Effector memory CD4-positive, alpha-beta T cell (primary cell): ENCODE data around the gene IQSEC3.

Experiments
- DNase-seq, 3 donors: peaks; one replicate each; pipeline ENCODE4 v3.0.0-alpha.2; 2020
- H3K27ac ChIP-seq: 2 replicates; pipeline ENCODE4 v1.7.0; 2013; ENCODE audit warnings: mild to moderate bottlenecking, low read length, moderate library complexity; ENCODE audit not compliant: insufficient read depth, poor library complexity, severe bottlenecking
- H3K27me3 ChIP-seq: replicated peaks from 2 replicates; pipeline ENCODE4 v1.7.0; 2013; ENCODE audit warnings: mild to moderate bottlenecking, low read length; ENCODE audit not compliant: insufficient read depth, control insufficient read depth, poor library complexity, severe bottlenecking
- H3K36me3 ChIP-seq: 2 replicates; pipeline ENCODE4 v1.7.0; 2013; ENCODE audit warnings: mild to moderate bottlenecking, low read length, moderate library complexity; ENCODE audit not compliant: control insufficient read depth, insufficient read depth
- H3K4me1 ChIP-seq: 2 replicates; pipeline ENCODE4 v1.7.0; 2013; ENCODE audit warnings: low read length, mild to moderate bottlenecking; ENCODE audit not compliant: control insufficient read depth, insufficient read depth, poor library complexity, severe bottlenecking
- H3K4me3 ChIP-seq: 2 replicates; pipeline ENCODE4 v1.7.0; 2013; ENCODE audit warnings: low read length, low read depth, mild to moderate bottlenecking; ENCODE audit not compliant: insufficient read depth, poor library complexity, severe bottlenecking
- H3K9me3 ChIP-seq: 2 replicates; pipeline ENCODE4 v1.7.0; 2013; ENCODE audit warnings: mild to moderate bottlenecking, low read length, moderate library complexity; ENCODE audit not compliant: control insufficient read depth

IQSEC3 gene

DNA sequence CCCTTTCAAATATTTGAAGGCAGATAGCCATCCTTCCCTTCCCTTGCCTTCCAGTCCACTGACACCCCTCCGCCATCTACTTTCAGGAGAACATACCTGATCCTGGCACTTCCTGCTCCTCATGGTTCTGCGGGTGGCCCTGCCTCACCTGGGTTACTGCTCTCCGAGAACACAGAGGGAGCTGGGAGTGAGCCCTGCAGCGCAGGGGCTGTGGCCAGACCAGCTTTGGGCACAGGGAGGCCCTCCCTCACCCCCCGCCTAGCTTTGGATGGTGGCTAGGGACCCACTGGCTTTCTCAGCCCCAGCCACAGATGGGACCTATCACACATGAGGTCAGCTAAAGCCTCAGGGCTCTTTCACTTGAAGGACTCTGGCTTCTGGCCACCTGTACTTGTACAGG is 12.4 kb downstream of the IQSEC3 start:
- DNase-seq = no peak
- H3K4me1 ChIP-seq = no peaks in the 10 kb centered on the region
- no peaks in the 10 kb centered on the region for H3K36me3 ChIP-seq
- H3K27me3 ChIP-seq = peaks cover 11% of the 10 kb centered on the region
- no peak overlapping the region for H3K27ac ChIP-seq
- no peaks in the 10 kb centered on the region for H3K9me3 ChIP-seq
- H3K4me3 ChIP-seq = no peak overlapping the region

DNA sequence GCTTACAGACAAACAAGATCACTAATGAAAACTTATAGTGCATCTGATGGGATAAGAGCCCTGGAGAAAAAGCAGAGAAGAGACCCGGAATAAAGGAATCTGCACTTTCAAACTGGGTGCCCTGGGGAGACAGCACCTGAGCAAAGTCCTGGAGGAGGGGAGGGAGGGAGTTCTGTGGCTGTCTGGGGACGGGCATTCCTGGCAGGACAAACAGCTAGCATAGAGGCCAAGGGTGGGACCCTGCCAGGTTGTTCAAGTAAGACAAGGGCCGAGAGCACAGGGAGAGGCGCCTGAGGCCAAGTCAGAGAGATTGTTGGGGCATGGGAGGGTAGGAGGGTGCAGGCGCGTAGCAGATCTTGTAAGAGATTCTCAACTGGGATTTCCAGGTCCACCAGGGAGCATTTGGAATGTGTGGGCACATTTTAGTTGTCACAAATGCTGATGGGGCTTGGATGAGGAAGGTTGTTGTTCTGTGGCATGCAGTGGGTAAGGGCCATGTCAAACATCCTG is 14.2 kb downstream of the IQSEC3 start:
- Histone ChIP-seq H3K27me3 (peaks cover 11% of the 10 kb centered on the region), H3K9me3 (no peaks in the 10 kb centered on the region), H3K4me3 (no peak overlapping the region), H3K36me3 (no peaks in the 10 kb centered on the region), H3K27ac (no peak overlapping the region), H3K4me1 (no peaks in the 10 kb centered on the region)
- no peak for DNase-seq

DNA sequence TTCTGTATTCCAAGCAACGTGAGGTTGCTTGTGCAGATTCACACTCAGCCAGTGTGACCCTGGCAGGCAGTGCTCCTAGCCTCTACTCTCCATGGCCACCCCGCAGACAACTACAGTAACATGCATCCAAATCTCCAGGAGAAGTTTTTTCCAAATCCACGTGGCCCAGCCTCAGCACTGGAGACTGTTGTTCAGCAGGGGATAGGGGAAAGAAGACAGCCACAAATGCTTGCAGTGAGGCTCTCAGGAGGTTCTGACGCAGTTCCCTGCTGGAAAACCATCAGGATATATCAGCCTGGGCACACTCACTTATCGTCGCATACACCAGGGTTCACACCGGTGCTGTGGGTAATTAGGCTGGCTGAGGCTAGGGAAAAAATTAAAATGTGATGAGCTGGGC is 16.2 kb downstream of the IQSEC3 start:
- Histone ChIP-seq H3K4me1 (no peaks in the 10 kb centered on the region), H3K27ac (no peak overlapping the region), H3K4me3 (no peak overlapping the region), H3K27me3 (peaks cover 11% of the 10 kb centered on the region), H3K9me3 (no peaks in the 10 kb centered on the region), H3K36me3 (no peaks in the 10 kb centered on the region)
- DNase-seq = no peak

GRCh38 chr12:84056-84455 is 17.5 kb downstream of the IQSEC3 start:
- H3K4me3 ChIP-seq = no peak overlapping the region
- peaks cover 9% of the 10 kb centered on the region for H3K27me3 ChIP-seq
- H3K4me1 ChIP-seq = no peaks in the 10 kb centered on the region
- H3K9me3 ChIP-seq = no peaks in the 10 kb centered on the region
- no peaks in the 10 kb centered on the region for H3K36me3 ChIP-seq
- no peak for DNase-seq
- H3K27ac ChIP-seq = no peak overlapping the region

DNA sequence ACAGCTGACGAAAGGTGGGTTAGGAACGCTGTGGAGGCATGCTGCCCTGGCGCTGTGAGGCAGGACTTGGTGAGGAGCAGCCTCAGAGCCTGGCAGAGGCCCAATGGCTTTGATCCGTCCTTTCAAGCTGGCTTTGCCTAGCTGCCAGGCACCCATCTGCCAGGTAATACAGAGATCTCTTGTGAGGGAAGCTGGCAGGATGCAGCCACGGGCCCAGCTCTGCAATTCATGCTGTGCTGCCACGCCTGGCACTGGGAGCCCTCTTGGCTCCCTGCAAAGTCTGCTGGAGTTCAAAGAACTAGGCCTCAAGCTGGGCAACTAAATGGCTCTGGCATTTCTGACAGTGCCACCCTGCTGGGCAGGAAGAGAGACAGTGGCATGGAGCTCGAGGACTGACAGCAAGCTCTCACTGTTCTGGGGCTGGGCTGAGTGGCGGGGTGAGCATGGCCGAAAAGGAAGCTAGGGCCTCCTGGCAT is 18.7 kb downstream of the IQSEC3 start:
- Histone ChIP-seq H3K27me3 (peaks cover 2% of the 10 kb centered on the region), H3K27ac (no peak overlapping the region), H3K4me1 (no peaks in the 10 kb centered on the region), H3K9me3 (no peaks in the 10 kb centered on the region), H3K36me3 (no peaks in the 10 kb centered on the region), H3K4me3 (no peak overlapping the region)
- no peak for DNase-seq

- H3K36me3 ChIP-seq = no peaks in the 10 kb centered on the region
- H3K4me3 ChIP-seq = no peak overlapping the region
- H3K27me3 ChIP-seq = no peaks in the 10 kb centered on the region
- H3K4me1 ChIP-seq = no peaks in the 10 kb centered on the region
- no peak overlapping the region for H3K27ac ChIP-seq
- DNase-seq = no peak
- H3K9me3 ChIP-seq = no peaks in the 10 kb centered on the region
Observed at GRCh38 chr12:87315-87714, 20.7 kb downstream of the IQSEC3 start.

GRCh38 chr12:87856-88255 is 21.3 kb downstream of the IQSEC3 start:
- H3K36me3 ChIP-seq = no peaks in the 10 kb centered on the region
- H3K9me3 ChIP-seq = no peaks in the 10 kb centered on the region
- H3K27ac ChIP-seq = no peak overlapping the region
- H3K4me1 ChIP-seq = no peaks in the 10 kb centered on the region
- DNase-seq = no peak
- no peak overlapping the region for H3K4me3 ChIP-seq
- H3K27me3 ChIP-seq = no peaks in the 10 kb centered on the region

GRCh38 chr12:89653-90052 is 23.1 kb downstream of the IQSEC3 start:
- no peaks in the 10 kb centered on the region for H3K27me3 ChIP-seq
- no peak overlapping the region for H3K27ac ChIP-seq
- no peak for DNase-seq
- H3K4me3 ChIP-seq = no peak overlapping the region
- H3K9me3 ChIP-seq = no peaks in the 10 kb centered on the region
- no peaks in the 10 kb centered on the region for H3K36me3 ChIP-seq
- H3K4me1 ChIP-seq = no peaks in the 10 kb centered on the region

DNA sequence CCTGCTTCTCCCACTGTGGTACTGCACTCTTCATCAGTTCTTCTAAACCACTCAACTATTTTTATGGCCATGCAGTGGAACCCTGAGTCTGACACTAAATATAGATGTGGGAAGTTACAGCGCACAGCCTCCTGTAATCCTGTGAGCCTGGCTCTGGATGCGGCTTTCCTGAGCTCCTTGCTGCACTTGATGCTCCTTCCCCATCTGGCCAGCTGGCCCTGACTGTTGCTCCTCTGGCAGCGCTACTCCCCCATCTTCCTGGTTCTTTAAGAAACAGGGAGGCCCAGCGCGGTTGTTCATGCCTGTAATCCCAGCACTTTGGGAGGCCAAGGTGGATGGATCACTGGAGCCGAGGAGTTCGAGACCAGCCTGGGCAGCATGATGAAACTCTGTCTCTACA is 24.6 kb downstream of the IQSEC3 start:
- H3K27ac ChIP-seq = no peak overlapping the region
- no peaks in the 10 kb centered on the region for H3K36me3 ChIP-seq
- no peak for DNase-seq
- H3K4me1 ChIP-seq = no peaks in the 10 kb centered on the region
- H3K4me3 ChIP-seq = no peak overlapping the region
- H3K9me3 ChIP-seq = no peaks in the 10 kb centered on the region
- H3K27me3 ChIP-seq = no peaks in the 10 kb centered on the region

DNA sequence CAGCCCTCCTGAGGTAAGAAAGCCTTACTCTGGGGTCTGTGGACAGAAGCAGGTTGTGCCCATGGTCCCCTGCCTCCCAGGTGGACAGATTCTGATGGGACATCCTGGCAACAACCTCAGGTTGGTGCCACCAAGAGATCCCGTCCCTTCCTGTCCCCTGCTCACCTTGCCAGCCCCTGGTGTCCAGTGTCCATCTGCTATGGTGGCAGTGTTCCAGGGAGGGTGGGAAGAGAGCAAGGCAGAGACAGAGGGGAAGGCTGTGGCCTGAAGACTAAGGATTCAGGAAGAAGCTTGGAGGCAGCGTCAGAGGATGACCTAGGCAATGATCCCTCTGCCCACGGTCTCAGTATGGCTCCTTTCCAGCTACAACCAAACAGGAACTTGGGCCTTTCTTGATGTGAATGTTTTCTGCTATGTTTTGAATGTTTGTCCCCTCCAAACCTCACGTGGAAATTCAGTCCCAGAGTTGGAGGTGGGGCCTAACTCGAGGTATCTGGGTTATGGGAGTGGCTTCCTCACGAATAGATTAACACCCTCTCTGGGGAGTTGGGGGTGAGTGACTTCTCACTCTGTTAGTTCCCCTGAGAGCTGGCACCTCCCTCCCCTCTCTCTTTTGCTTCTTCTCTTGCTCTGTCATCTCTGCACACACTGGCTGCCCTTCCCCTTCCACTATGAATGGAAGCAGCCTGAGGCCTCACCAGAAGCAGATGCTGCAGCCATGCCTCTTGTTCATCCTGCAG is 26.9 kb downstream of the IQSEC3 start:
- no peaks in the 10 kb centered on the region for H3K27me3 ChIP-seq
- H3K4me1 ChIP-seq = no peaks in the 10 kb centered on the region
- no peak overlapping the region for H3K4me3 ChIP-seq
- no peaks in the 10 kb centered on the region for H3K9me3 ChIP-seq
- no peak for DNase-seq
- no peaks in the 10 kb centered on the region for H3K36me3 ChIP-seq
- no peak overlapping the region for H3K27ac ChIP-seq
